Cardiac ventricle fibroblast (primary cell): ENCODE data around the gene RNASEH2C. TPM values are rescaled to one million over a fixed set of nuclear protein-coding genes. Genes with fewer than 3 reads are reported as not detected.

Source experiments
- total RNA-seq: library from RNA; depleted of rRNA; stranded (reverse); fragments of >200 nt; gene quantifications from 2 replicates; pipeline ENCODE4 v1.2.3, GENCODE V29; 2015

Gene RNASEH2C
- 90.9 and 134 TPM in 2 replicates for total RNA-seq

DNA sequence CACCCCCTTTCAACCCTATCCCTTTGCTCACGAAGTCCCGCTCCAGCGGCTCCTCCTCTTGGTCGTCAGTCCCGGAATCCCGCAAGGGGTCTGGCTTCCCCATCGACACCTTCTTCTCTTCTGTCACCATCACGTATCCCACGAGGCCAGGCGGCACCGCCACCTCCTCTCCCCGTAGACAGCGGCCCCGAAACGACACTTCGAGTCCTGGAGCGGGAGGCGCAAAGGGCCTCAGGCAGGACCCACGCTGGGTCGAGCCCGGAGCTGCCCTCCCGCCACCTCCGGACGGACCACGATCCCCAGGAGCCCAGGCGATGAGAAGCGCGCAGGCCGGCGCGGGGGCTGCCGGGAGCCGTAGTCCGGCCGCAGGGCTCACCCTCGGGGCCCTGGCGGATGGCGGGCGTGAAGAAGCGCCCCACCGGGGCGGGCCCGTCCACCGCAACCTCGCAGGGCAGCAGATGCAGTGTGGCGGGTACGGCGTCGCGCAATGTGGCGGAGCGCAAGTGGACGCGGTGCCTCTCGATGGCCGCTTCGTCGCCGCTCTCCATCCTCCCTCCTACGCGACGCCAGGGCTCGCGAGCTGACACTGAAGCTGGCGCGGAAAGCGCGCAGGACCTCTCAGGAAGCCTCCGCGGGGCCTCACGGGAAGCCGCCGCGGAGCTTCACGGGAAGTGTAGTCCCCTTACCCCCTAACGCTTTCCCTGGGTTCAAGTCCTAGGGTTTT is at the start of gene RNASEH2C:
Gene RNASEH2C, minus strand, starts transcription at position 588 of the 724 bp plus-strand sequence. Its CDS starts 40 bp downstream, at position 548.

DNA sequence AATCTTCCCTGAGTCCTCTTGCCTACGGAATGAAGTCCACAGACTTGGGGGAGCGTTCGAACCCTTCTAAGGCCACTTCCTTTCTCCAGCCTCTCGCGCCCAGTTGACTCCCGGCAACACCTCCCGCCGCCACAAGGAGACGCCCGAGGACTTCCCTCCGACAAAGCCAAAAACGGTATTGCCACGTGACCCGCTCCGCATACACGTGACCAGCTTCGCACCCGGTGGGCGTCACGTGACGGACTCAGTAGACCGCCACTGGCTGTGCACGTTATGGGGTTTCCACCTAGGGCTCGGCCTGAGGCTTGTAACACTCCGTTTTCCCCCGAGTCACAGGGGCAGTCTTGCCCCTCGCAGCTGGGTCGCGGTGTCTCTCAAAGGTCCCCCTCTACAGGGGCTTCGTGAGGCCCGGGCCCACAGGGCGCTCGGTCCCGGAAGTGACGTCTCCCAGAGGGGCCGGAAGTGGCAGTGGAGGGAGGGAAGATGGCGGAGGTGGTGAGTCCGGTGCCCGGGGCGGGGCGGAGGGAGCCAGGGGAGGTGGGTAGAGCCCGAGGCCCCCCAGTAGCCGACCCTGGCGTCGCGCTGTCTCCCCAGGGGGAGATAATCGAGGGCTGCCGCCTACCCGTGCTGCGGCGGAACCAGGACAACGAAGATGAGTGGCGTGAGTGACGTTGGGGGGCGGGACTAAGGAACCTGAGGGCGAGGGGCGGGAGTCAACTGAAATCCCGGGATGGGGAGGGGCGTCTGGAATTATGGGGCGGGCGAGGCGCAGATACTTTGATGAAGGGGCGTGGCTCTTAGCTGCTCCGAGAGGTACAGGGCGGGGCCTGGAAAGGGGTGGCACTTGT is 8.6 kb downstream of the RNASEH2C start, which contains the start of gene KAT5:
Gene KAT5, plus strand, starts transcription at position 468 of the 848 bp plus-strand sequence. Its CDS starts 16 bp downstream, at position 484.

Other genes with a start within 250 kb of the RNASEH2C start
- 5,652 and 8,659 TPM in 2 replicates for gene MALAT1, start 221.8 kb downstream of the RNASEH2C start, total RNA-seq
- gene SCYL1, start 195.7 kb downstream of the RNASEH2C start, total RNA-seq, result 101 and 106 TPM in 2 replicates
- gene LTBP3, start 162.4 kb downstream of the RNASEH2C start, total RNA-seq, result 263 and 277 TPM in 2 replicates
- gene ZNRD2, start 150.3 kb downstream of the RNASEH2C start, total RNA-seq, result 33.3 and 40.4 TPM in 2 replicates
- 36.1 and 36.3 TPM in 2 replicates for gene FAM89B, start 148.3 kb downstream of the RNASEH2C start, total RNA-seq
- gene EHBP1L1, start 144.7 kb downstream of the RNASEH2C start, total RNA-seq, result 23.9 and 38.8 TPM in 2 replicates
- gene KCNK7, start 125.0 kb downstream of the RNASEH2C start, total RNA-seq, result not detected in 2 replicates
- 18.3 and 18.9 TPM in 2 replicates for gene MAP3K11, start 106.6 kb downstream of the RNASEH2C start, total RNA-seq
- 26.0 and 29.2 TPM in 2 replicates for gene PCNX3, start 105.0 kb downstream of the RNASEH2C start, total RNA-seq
- 15.2 and 18.5 TPM in 2 replicates for gene SIPA1, start 82.7 kb downstream of the RNASEH2C start, total RNA-seq
- 34.2 and 35.8 TPM in 2 replicates for gene RELA, start 57.9 kb downstream of the RNASEH2C start, total RNA-seq
- gene KAT5, start 8.5 kb downstream of the RNASEH2C start, total RNA-seq, result 28.4 and 32.0 TPM in 2 replicates
- gene AP5B1, start 60.2 kb upstream of the RNASEH2C start, total RNA-seq, result 11.8 and 12.2 TPM in 2 replicates
- gene OVOL1, start 66.3 kb upstream of the RNASEH2C start, total RNA-seq, result not detected in 2 replicates
- gene SNX32, start 113.2 kb upstream of the RNASEH2C start, total RNA-seq, result 3.4 and 3.9 TPM in 2 replicates
- gene CFL1, start 137.4 kb upstream of the RNASEH2C start, total RNA-seq, result 687 and 730 TPM in 2 replicates
- gene MUS81, start 139.6 kb upstream of the RNASEH2C start, total RNA-seq, result 16.9 and 27.2 TPM in 2 replicates
- gene EFEMP2, start 152.0 kb upstream of the RNASEH2C start, total RNA-seq, result 164 and 229 TPM in 2 replicates
- 2.4 TPM in 1 of 2 replicates, not detected in the other for gene CTSW, start 159.0 kb upstream of the RNASEH2C start, total RNA-seq
- 104 and 109 TPM in 2 replicates for gene FIBP, start 167.7 kb upstream of the RNASEH2C start, total RNA-seq
- gene CCDC85B, start 169.9 kb upstream of the RNASEH2C start, total RNA-seq, result 122 and 131 TPM in 2 replicates
- 19.4 and 22.3 TPM in 2 replicates for gene FOSL1, start 179.6 kb upstream of the RNASEH2C start, total RNA-seq
- 22.6 and 30.1 TPM in 2 replicates for gene C11orf68, start 198.3 kb upstream of the RNASEH2C start, total RNA-seq
- gene DRAP1, start 198.6 kb upstream of the RNASEH2C start, total RNA-seq, result 145 and 147 TPM in 2 replicates
- gene TSGA10IP, start 224.7 kb upstream of the RNASEH2C start, total RNA-seq, result not detected in 2 replicates
- 47.9 and 101 TPM in 2 replicates for gene SART1, start 240.9 kb upstream of the RNASEH2C start, total RNA-seq